Fibroblast of pulmonary artery (primary cell): Measurements from ENCODE around the gene MFSD8.
"Not testable (repeated sequence)": the region's sequence is repeated elsewhere in the genome, so short reads cannot be mapped to it uniquely, and the experiment has no call there.

Source experiments
- DNase-seq: peaks from one replicate; pipeline ENCODE4 v3.0.0-alpha.2; 2010; ENCODE audit warnings: low read depth
- H3K4me3 ChIP-seq: replicated peaks from 2 replicates; pipeline ENCODE4 v1.5.1; 2011; ENCODE audit warnings: low read depth, mild to moderate bottlenecking, control low read depth, low read length, moderate library complexity
- CTCF ChIP-seq: IDR thresholded peaks from 2 replicates; pipeline ENCODE4 v1.5.1; 2011; ENCODE audit warnings: mild to moderate bottlenecking, control low read depth, low read length, inconsistent platforms; ENCODE audit errors: missing control alignments

MFSD8 gene

GRCh38 chr4:127965062-127965802, at the start of gene MFSD8, which contains the start of gene ABHD18:
Gene MFSD8 (minus strand): TSS chr4:127965173. CDS start chr4:127965133, 40 bp downstream.
Gene ABHD18 (plus strand): TSS chr4:127965406. CDS start chr4:127982956, 17,550 bp downstream.
- peak; percentile 45 for TF ChIP-seq CTCF
- peak within 1 kb of the TSS; percentile 82 for H3K4me3 ChIP-seq
- peak; percentile 100 for DNase-seq

GRCh38 chr4:128009428-128009827, 44.5 kb upstream of the MFSD8 start:
- no peak for TF ChIP-seq CTCF
- DNase-seq: no peak
- no peak overlapping the region for H3K4me3 ChIP-seq

- peak; percentile 41 for DNase-seq
- no peak for TF ChIP-seq CTCF
- H3K4me3 ChIP-seq: no peak overlapping the region
Measured at GRCh38 chr4:128006592-128006991, 41.6 kb upstream of the MFSD8 start.

GRCh38 chr4:127997534-127998388, 32.8 kb upstream of the MFSD8 start:
- no peak overlapping the region for H3K4me3 ChIP-seq
- TF ChIP-seq CTCF: peak; percentile 36
- peak; percentile 64 for DNase-seq

DNA sequence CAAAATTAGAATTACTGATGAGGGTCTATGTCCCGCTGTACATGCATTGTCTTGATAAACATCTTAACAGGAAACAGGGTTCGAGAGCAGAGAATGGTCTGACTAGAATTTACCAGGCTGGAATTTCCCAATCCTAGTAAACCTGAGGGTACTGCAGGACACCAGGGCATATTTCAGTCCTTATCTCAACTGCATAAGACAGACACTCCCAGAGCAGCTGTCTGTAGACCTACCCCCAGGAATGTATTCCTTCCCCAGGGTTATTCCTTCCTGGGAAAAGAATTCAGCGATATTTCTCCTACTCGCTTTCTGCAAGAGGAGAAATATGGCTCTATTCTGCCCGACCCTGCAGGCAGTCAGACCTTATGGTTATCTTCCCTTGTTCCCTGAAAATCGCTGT, 31.5 kb upstream of the MFSD8 start:
- H3K4me3 ChIP-seq, DNase-seq: not testable (repeated sequence)

GRCh38 chr4:127995776-127996175, 30.8 kb upstream of the MFSD8 start:
- no peak for DNase-seq
- no peak for TF ChIP-seq CTCF
- H3K4me3 ChIP-seq: no peak overlapping the region

- H3K4me3 ChIP-seq: no peak overlapping the region
- DNase-seq: no peak
- TF ChIP-seq CTCF: no peak
Measured at GRCh38 chr4:127993151-127993550, 28.2 kb upstream of the MFSD8 start.
